NCI-H446 treated with DMSO at 0.1 percent for 48 hours (cell line): ENCODE measurements around the gene ACER3.
"Not testable (repeated sequence)": the region's sequence is repeated elsewhere in the genome, so short reads cannot be mapped to it uniquely, and the experiment has no call there.

Source experiments
- DNase-seq: peaks from one replicate; lab custom pipeline; 2025; lab: John Stamatoyannopoulos, UW

The ACER3 gene

GRCh38 chr11:76872959-76873827 lies 12.5 kb downstream of the ACER3 start:
- no peak for DNase-seq

- no peak for DNase-seq
Observed at GRCh38 chr11:76878014-76878413, 17.3 kb downstream of the ACER3 start.

DNA sequence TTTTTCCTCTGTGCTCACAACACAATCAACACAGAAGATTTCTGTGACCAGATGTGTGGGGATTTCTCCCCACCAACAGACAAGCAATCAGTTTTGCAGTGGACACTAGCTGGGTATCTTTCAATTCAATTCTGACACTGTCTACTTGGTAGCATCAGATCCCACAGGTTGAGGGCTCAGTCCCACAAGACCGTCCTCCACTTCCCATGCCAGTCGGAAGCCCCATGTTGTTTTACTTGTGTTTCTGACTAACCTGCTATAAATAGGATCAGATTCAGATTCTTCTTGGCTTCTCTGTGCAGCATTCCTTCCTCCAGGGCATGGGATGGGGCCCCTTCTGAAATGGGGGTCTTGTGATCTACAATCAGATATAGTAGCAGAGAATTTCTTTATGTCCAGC lies 19.6 kb downstream of the ACER3 start:
- no peak for DNase-seq

GRCh38 chr11:76880956-76881355 lies 20.2 kb downstream of the ACER3 start:
- DNase-seq: no peak

DNA sequence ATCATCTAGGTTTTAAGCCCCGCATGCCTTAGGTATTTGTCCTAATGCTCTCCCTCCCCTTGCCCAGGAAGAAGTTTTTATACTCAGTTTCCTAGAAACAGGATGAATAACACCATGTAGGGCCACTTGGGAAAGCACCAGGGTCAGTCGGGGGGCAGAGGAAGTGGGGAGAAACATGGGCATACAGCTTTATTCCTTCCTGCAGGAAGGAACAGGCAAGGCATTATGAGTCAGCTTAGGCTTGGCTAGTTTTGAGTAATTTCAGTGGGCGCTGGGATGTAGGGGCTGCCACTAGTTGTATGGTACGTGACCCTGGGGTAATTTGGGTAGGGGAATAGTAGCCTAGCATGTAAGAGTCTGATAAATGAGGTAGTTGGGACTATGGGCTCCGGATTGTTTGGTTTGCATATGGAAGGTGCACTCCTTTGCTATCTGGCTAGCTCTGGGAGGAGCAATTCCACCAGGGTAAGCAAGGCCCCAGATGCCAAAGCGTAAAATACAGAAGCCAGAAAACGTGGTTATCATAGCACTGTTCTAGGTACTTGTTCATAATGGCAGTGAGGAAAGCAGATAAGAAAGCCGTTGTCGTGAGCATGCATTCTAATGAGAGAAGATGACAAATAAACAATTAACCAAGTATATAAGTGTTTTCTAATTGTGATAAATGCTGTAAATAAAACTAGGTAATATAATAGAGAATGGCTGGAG lies 24.8 kb downstream of the ACER3 start:
- DNase-seq: no peak

DNA sequence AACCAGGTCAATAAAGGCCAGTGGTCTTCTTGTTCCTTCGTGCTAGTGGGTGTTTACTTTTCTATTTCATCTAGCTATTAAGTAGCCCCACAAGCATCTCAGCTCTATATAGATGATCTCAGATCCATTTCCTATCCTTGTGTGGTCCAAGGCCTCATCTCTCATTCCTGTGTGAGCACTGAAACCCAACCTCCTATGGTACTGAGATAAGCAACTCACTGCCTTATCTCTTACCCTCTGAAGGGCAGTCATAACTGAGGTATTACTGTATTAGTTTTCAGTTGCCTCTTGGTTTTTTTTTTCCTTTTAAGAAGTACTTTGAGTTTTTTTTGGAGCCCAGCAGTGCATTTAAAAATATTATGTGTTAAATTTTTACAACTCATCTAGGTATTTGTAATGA lies 28.3 kb downstream of the ACER3 start:
- no peak for DNase-seq

DNA sequence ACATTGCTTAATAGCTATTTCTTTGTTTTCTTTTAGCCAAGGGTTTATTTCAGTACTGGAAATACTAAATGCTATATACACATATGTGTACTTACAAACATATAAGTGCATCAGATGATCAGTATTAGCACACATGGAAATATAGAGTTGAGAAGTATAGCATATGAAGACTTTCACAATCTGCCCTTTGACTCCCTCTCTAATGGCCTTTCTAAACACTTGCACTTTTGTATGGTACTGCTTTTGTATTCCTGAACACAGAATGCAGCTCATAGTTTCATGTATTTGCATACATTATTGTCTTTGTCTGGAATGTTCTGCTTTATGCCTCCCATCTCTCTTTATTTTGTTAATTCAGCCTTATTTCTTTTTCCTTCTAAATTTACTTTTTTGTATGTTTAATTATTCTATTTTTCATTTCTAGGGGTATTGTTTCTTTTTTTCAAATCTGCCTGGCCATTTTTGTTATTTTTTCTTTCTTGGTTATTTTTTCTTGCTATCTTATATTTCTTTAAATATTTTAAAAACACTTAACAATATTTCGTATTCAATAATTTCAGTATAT lies 28.8 kb downstream of the ACER3 start:
- no peak for DNase-seq

- DNase-seq: no peak
Observed at GRCh38 chr11:76890329-76890728, 29.6 kb downstream of the ACER3 start.

GRCh38 chr11:76891285-76891684 lies 30.6 kb downstream of the ACER3 start:
- DNase-seq: no peak

- no peak for DNase-seq
Observed at GRCh38 chr11:76891793-76892192, 31.1 kb downstream of the ACER3 start.

DNA sequence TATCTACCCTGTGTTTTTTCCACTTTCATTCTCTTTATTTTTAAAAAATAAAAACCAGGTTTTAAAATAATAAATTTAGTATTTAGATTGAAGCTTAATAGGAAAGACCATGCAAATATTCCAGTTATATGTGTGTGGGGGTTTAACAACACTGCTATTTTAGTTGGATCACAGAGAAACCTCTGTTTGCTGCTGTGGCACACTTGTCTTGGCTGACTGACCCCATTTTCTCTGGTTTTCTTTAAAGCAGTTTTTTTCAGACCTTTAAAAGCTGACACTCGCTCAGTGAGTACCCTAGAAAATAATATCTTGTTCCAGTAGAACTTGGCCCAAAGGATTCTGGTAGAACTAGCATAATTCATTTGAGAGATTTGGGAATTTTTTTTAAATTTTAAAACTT lies 31.6 kb downstream of the ACER3 start:
- no peak for DNase-seq

DNA sequence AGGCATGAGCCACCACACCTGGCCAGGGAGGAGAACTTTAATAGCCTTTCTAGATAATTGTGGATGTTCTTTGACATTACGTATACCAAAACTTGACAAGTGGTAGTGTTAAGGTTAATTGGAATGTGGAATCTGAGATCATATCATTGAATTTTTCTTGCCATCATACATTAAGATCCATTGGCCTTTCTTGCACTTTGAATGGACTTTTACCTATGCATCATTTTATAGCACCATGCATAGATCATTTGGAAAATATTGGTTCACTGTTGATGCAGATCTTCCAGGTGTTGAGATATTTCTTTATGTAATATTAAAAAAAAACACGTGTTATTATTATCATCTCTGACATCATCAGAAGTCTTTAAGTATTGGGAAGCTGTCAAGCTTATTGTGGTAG lies 36.5 kb downstream of the ACER3 start:
- DNase-seq: no peak

- DNase-seq: no peak
Observed at GRCh38 chr11:76901144-76901543, 40.4 kb downstream of the ACER3 start.

GRCh38 chr11:76901622-76902021 lies 40.9 kb downstream of the ACER3 start:
- DNase-seq: not testable (repeated sequence)

GRCh38 chr11:76902121-76903014 lies 41.6 kb downstream of the ACER3 start:
- DNase-seq: no peak

GRCh38 chr11:76903325-76903724 lies 42.6 kb downstream of the ACER3 start:
- DNase-seq: no peak

DNA sequence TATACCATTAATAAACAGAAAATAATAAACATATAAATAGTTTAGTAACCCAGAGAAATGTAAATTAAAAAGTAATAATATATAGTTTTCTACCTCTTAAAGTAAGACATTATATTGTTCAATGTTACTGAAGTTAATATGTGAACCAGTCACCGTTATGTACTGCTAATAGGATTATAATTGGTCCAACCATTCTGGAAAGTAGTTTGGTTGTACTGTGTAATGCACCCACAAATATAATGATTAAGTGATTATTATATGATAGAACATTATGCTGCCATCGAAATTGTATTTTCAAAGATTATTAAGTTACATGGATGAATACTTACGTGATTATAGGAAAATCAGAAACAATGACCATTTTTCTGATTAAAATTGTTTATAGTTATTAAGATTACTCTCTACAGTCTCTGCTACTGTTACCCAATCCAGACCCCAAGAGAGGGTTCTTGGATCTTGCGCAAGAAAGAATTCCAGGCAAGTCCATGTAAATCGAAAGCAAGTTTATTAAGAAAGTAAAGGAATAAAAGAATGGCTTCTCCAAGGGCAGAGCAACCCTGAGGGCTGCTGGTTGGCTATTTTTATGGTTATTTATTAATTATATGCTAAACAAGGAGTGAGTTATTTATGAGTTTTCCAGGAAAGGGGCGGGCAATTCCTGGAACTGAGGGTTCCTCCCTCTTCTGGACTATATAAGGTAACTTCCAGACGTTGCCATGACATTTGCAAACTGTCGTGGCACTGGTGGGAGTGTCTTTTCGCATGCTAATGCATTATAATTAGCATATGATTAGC lies 50.1 kb downstream of the ACER3 start:
- no peak for DNase-seq

DNA sequence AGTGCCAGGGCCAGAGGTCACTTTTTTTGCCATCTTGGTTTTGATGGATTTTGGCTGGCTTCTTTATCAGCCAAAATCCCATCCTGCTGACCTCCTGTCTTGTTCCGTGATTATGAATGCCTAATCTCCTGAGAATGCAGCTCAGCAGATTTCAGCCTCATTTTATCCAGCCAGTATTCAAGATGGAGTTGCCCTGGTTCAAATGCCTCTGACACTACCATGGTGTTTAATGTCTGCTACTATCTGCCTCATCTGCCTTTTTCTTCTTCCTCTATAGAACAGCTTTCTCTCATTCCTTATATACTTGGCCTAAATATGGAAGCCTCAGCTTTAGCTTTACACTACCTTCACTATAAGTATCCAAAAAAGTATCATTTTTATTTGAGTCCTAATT lies 50.7 kb downstream of the ACER3 start:
- no peak for DNase-seq

DNA sequence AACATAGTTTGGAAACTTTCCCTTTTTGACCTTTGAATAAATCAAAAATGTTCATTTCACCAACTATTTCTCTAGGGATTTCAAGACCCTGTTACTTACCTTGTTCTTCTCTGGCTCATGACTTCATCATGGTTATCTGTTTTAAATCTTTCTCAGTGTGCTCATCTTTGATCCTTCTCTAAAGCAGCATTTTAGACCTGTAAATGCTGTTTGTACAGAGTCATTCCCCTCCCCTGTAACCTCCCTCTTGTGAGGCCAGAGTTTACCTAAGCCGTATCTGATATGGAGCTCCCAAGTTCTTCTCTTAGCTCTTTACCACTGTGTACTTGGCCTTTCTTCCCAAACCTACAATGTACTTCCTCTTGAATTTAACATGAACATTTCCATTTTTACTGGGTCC lies 56.0 kb downstream of the ACER3 start:
- no peak for DNase-seq

DNA sequence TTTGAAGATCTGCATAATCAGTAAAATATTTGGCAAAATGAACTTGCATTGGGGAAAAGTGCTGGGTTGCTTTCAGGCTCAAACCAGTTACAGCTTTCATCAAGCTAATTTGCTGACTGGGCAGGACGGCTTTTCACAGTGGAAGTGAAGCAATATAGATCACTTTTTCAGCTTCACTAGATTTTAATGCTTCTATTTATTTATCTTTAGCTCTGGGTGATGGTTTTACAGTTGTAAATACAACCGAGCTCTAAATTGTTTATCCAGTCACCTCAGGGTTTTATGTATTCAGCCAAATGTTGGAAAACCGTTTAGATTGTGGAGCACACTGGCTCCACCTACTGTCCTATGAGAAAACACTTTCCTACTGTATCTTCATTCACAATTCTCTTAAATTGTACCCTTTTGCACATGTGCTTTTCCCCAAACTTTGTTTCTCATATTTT lies 58.2 kb downstream of the ACER3 start:
- peak; percentile 71 for DNase-seq

- no peak for DNase-seq
Observed at GRCh38 chr11:76919467-76919866, 58.7 kb downstream of the ACER3 start.
